Measurements from ENCODE around the gene CAPG.

DNA sequence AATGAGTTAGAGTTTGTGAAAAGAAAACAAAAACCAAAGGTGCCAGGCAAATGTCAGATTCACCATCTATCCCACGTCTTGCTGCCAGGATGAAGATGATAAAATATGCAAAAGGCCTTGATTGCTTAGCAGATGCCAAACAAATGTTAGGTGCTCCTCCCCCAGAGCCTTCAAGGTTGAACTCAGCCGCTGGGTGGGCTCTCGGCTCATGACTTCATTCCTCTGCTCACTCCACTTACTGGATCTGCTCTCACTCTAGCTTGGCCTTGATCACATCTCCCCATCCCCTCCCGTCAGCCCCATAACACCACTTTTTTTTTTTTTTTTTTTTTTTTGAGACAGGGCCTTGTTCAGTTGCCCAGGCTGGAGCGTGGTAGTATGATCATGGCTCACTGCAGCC lies 46.9 kb upstream of the CAPG start:
- TF ChIP-seq GABPA (tag; conservative IDR thresholded peaks at IDR 0.05; ENCODE audit: low read depth), result no peak
- no peak for TF ChIP-seq GABPB2 (CRISPR knock-in tag; conservative IDR thresholded peaks at IDR 0.05)
- TF ChIP-seq, protein P1, sequence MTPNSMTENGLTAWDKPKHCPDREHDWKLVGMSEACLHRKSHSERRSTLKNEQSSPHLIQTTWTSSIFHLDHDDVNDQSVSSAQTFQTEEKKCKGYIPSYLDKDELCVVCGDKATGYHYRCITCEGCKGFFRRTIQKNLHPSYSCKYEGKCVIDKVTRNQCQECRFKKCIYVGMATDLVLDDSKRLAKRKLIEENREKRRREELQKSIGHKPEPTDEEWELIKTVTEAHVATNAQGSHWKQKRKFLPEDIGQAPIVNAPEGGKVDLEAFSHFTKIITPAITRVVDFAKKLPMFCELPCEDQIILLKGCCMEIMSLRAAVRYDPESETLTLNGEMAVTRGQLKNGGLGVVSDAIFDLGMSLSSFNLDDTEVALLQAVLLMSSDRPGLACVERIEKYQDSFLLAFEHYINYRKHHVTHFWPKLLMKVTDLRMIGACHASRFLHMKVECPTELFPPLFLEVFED (CRISPR knock-in tag; conservative IDR thresholded peaks at IDR 0.05), result no peak
- TF ChIP-seq, protein P2, sequence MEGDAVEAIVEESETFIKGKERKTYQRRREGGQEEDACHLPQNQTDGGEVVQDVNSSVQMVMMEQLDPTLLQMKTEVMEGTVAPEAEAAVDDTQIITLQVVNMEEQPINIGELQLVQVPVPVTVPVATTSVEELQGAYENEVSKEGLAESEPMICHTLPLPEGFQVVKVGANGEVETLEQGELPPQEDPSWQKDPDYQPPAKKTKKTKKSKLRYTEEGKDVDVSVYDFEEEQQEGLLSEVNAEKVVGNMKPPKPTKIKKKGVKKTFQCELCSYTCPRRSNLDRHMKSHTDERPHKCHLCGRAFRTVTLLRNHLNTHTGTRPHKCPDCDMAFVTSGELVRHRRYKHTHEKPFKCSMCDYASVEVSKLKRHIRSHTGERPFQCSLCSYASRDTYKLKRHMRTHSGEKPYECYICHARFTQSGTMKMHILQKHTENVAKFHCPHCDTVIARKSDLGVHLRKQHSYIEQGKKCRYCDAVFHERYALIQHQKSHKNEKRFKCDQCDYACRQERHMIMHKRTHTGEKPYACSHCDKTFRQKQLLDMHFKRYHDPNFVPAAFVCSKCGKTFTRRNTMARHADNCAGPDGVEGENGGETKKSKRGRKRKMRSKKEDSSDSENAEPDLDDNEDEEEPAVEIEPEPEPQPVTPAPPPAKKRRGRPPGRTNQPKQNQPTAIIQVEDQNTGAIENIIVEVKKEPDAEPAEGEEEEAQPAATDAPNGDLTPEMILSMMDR (IDR thresholded peaks at IDR 0.05 in 2 of 3, conservative IDR thresholded peaks at IDR 0.05 in 1 of 3; ENCODE audit: insufficient read depth in 2 of 3, low read depth in 1 of 3, low read length in 3 of 3), result no peak
- TF ChIP-seq CBX5 (IDR thresholded peaks at IDR 0.05; ENCODE audit: borderline replicate concordance, low read depth), result no peak
- TF ChIP-seq BMI1 (IDR thresholded peaks at IDR 0.05; ENCODE audit: low read length), result no peak
